Activated naive CD4-positive, alpha-beta T cell treated with anti-CD3 and anti-CD28 coated beads, Interleukin-2, amount 10 ng/mL, durations not matched to agents 7 days and 5 days (primary cell): Measurements from ENCODE around the gene PGP.
"Not testable (repeated sequence)": the region's sequence is repeated elsewhere in the genome, so short reads cannot be mapped to it uniquely, and the experiment has no call there.

ENCODE experiments used
- CTCF ChIA-PET: fragments of 350-600 bp; sonication (Branson Sonifier 250); formaldehyde crosslinking; loops from one replicate; lab custom pipeline; 2021; ENCODE audit warnings: antibody characterized with exemption; lab: Charles Lee
- DNase-seq: peaks from one replicate; pipeline ENCODE4 v3.0.0-alpha.2; 2020
- H3K27ac Mint-ChIP-seq: one replicate; pipeline ENCODE4 v1.8.0; 2021; ENCODE audit warnings: mild to moderate bottlenecking, moderate library complexity, mixed read lengths
- H3K27me3 Mint-ChIP-seq: one replicate; pipeline ENCODE4 v1.8.0; 2021; ENCODE audit warnings: mild to moderate bottlenecking, mixed read lengths
- H3K36me3 Mint-ChIP-seq: one replicate; pipeline ENCODE4 v1.8.0; 2021; ENCODE audit warnings: mixed read lengths
- H3K4me1 Mint-ChIP-seq: one replicate; pipeline ENCODE4 v1.8.0; 2021; ENCODE audit warnings: mixed read lengths
- H3K4me3 Mint-ChIP-seq: one replicate; pipeline ENCODE4 v1.8.0; 2021; ENCODE audit warnings: mild to moderate bottlenecking, moderate library complexity, mixed read lengths
- H3K9me3 Mint-ChIP-seq: one replicate; pipeline ENCODE4 v1.8.0; 2021; ENCODE audit warnings: mixed read lengths

PGP gene

GRCh38 chr16:2205104-2205966 is 9.3 kb downstream of the PGP start, which contains the start of gene MLST8:
TSS of gene MLST8 (plus strand) at chr16:2205454. CDS start at chr16:2206086, 632 bp downstream.
- Mint-ChIP-seq H3K4me1 (peaks cover 29% of the 10 kb centered on the region), H3K9me3 (no peaks in the 10 kb centered on the region), H3K27me3 (peaks cover 29% of the 10 kb centered on the region), H3K36me3 (peaks cover 10% of the 10 kb centered on the region), H3K4me3 (peak within 1 kb of the TSS; percentile 69), H3K27ac (peak within 1 kb of the TSS; percentile 88)
- CTCF ChIA-PET = no interaction called here
- peak; percentile 91 for DNase-seq

GRCh38 chr16:2204416-2205103 is 10.1 kb downstream of the PGP start:
- peaks cover 36% of the 10 kb centered on the region for H3K27me3 Mint-ChIP-seq
- peaks cover 29% of the 10 kb centered on the region for H3K4me1 Mint-ChIP-seq
- H3K27ac Mint-ChIP-seq = peak overlapping the region; percentile 82
- peaks cover 10% of the 10 kb centered on the region for H3K36me3 Mint-ChIP-seq
- peak overlapping the region; percentile 69 for H3K4me3 Mint-ChIP-seq
- CTCF ChIA-PET = no interaction called here
- no peak for DNase-seq
- no peaks in the 10 kb centered on the region for H3K9me3 Mint-ChIP-seq

- CTCF ChIA-PET = interaction anchor here (0.9 to 1.0 kb wide), 2 partner anchors 8 to 298 kb away, joined by 3 to 4 read pairs; no protein-coding TSS in a partner anchor
- Mint-ChIP-seq H3K27me3 (peaks cover 50% of the 10 kb centered on the region), H3K4me3 (peak overlapping the region; percentile 13), H3K4me1 (peaks cover 29% of the 10 kb centered on the region)
- H3K36me3 Mint-ChIP-seq, H3K27ac Mint-ChIP-seq, H3K9me3 Mint-ChIP-seq, DNase-seq: not testable (repeated sequence)
These were observed 11.4 kb downstream of the PGP start for GRCh38 chr16:2203119-2203688.

- Mint-ChIP-seq H3K27ac (no peak overlapping the region), H3K9me3 (no peaks in the 10 kb centered on the region), H3K4me1 (peaks cover 9% of the 10 kb centered on the region), H3K4me3 (no peak overlapping the region), H3K36me3 (no peaks in the 10 kb centered on the region), H3K27me3 (peaks cover 76% of the 10 kb centered on the region)
- CTCF ChIA-PET = no interaction called here
- no peak for DNase-seq
These were observed 14.3 kb downstream of the PGP start for GRCh38 chr16:2200313-2200712.

GRCh38 chr16:2199621-2200139 is 15.0 kb downstream of the PGP start:
- CTCF ChIA-PET = no interaction called here
- H3K9me3 Mint-ChIP-seq = no peaks in the 10 kb centered on the region
- H3K36me3 Mint-ChIP-seq = no peaks in the 10 kb centered on the region
- peaks cover 82% of the 10 kb centered on the region for H3K27me3 Mint-ChIP-seq
- DNase-seq = no peak
- H3K4me3 Mint-ChIP-seq = no peak overlapping the region
- no peak overlapping the region for H3K27ac Mint-ChIP-seq
- H3K4me1 Mint-ChIP-seq = peaks cover 12% of the 10 kb centered on the region

- Mint-ChIP-seq H3K4me1 (peaks cover 8% of the 10 kb centered on the region), H3K36me3 (no peaks in the 10 kb centered on the region), H3K27ac (no peak overlapping the region), H3K27me3 (peaks cover 88% of the 10 kb centered on the region), H3K9me3 (no peaks in the 10 kb centered on the region), H3K4me3 (no peak overlapping the region)
- DNase-seq = no peak
- CTCF ChIA-PET = no interaction called here
These were observed 15.5 kb downstream of the PGP start for GRCh38 chr16:2199095-2199494.

- no peak for DNase-seq
- Mint-ChIP-seq H3K4me1 (peaks cover 4% of the 10 kb centered on the region), H3K9me3 (no peaks in the 10 kb centered on the region), H3K36me3 (no peaks in the 10 kb centered on the region), H3K27me3 (peaks cover 90% of the 10 kb centered on the region), H3K4me3 (no peak overlapping the region), H3K27ac (no peak overlapping the region)
- CTCF ChIA-PET = no interaction called here
These were observed 16.4 kb downstream of the PGP start for GRCh38 chr16:2198283-2198682.

GRCh38 chr16:2197765-2198164 is 16.9 kb downstream of the PGP start:
- Mint-ChIP-seq H3K36me3 (no peaks in the 10 kb centered on the region), H3K27ac (no peak overlapping the region), H3K4me3 (no peak overlapping the region), H3K9me3 (no peaks in the 10 kb centered on the region), H3K27me3 (peaks cover 89% of the 10 kb centered on the region), H3K4me1 (peaks cover 4% of the 10 kb centered on the region)
- no peak for DNase-seq
- CTCF ChIA-PET = no interaction called here

GRCh38 chr16:2196981-2197511 is 17.6 kb downstream of the PGP start:
- no peak overlapping the region for H3K27ac Mint-ChIP-seq
- peaks cover 4% of the 10 kb centered on the region for H3K4me1 Mint-ChIP-seq
- peaks cover 89% of the 10 kb centered on the region for H3K27me3 Mint-ChIP-seq
- H3K4me3 Mint-ChIP-seq = peak overlapping the region; percentile 55
- no peaks in the 10 kb centered on the region for H3K9me3 Mint-ChIP-seq
- DNase-seq = no peak
- H3K36me3 Mint-ChIP-seq = no peaks in the 10 kb centered on the region
- CTCF ChIA-PET = no interaction called here

GRCh38 chr16:2196162-2196980 is 18.3 kb downstream of the PGP start, which contains the start of gene CASKIN1:
TSS of gene CASKIN1 (minus strand) at chr16:2196605. CDS start at chr16:2196432, 173 bp downstream.
- Mint-ChIP-seq H3K27me3 (peaks cover 85% of the 10 kb centered on the region), H3K9me3 (no peaks in the 10 kb centered on the region), H3K27ac (no peak within 1 kb of the TSS), H3K4me1 (peaks cover 4% of the 10 kb centered on the region), H3K4me3 (peak within 1 kb of the TSS; percentile 55), H3K36me3 (no peaks in the 10 kb centered on the region)
- CTCF ChIA-PET = interaction anchor here (2.1 kb wide), 1 partner anchor 305 kb away, joined by 13 read pairs; no protein-coding TSS in a partner anchor
- peak; percentile 35 for DNase-seq

GRCh38 chr16:2195322-2196161 is 19.1 kb downstream of the PGP start:
- Mint-ChIP-seq H3K27ac (no peak overlapping the region), H3K9me3 (no peaks in the 10 kb centered on the region), H3K27me3 (peaks cover 80% of the 10 kb centered on the region), H3K4me3 (no peak overlapping the region), H3K4me1 (peaks cover 4% of the 10 kb centered on the region), H3K36me3 (no peaks in the 10 kb centered on the region)
- CTCF ChIA-PET = interaction anchor here (0.5 to 2.1 kb wide), 11 partner anchors 8 to 306 kb away, joined by 3 to 16 read pairs (median 4); partner anchors contain the start of genes ECI1 and PGP
- no peak for DNase-seq

- Mint-ChIP-seq H3K36me3 (no peaks in the 10 kb centered on the region), H3K27ac (no peak overlapping the region), H3K4me3 (peak overlapping the region; percentile 41), H3K4me1 (peaks cover 4% of the 10 kb centered on the region), H3K9me3 (no peaks in the 10 kb centered on the region), H3K27me3 (peaks cover 73% of the 10 kb centered on the region)
- DNase-seq = peak; percentile 72
- CTCF ChIA-PET = interaction anchor here (0.5 to 2.1 kb wide), 12 partner anchors 9 to 307 kb away, joined by 3 to 16 read pairs (median 4); partner anchors contain the start of genes ECI1 and PGP
These were observed 19.8 kb downstream of the PGP start for GRCh38 chr16:2194852-2195321.
